HEK293T (cell line): ENCODE results near the gene PRSS2.

Experiments used
- ARNT ChIP-seq: fragments of 450-650 bp; IDR thresholded peaks from 2 replicates; pipeline ENCODE4 v1.6.1; 2017; ENCODE audit warnings: mild to moderate bottlenecking
- BHLHE40 ChIP-seq: fragments of 450-650 bp; IDR thresholded peaks from 2 replicates; pipeline ENCODE4 v1.6.1; 2016; ENCODE audit warnings: mild to moderate bottlenecking, moderate library complexity, borderline replicate concordance
- CTBP1 ChIP-seq: fragments of 450-650 bp; IDR thresholded peaks from 2 replicates; pipeline ENCODE4 v1.6.1; 2016; ENCODE audit warnings: borderline replicate concordance
- ELF4 ChIP-seq: fragments of 450-650 bp; IDR thresholded peaks from 2 replicates; pipeline ENCODE4 v1.6.1; 2017; ENCODE audit warnings: antibody characterized with exemption
- FOXA1 ChIP-seq: fragments of 450-650 bp; IDR thresholded peaks from 2 replicates; pipeline ENCODE4 v1.6.1; 2016; ENCODE audit warnings: mild to moderate bottlenecking
- FOXK2 ChIP-seq: fragments of 450-650 bp; IDR thresholded peaks from 2 replicates; pipeline ENCODE4 v1.6.1; 2016; ENCODE audit warnings: mild to moderate bottlenecking
- FOXM1 ChIP-seq: fragments of 450-650 bp; IDR thresholded peaks from 2 replicates; pipeline ENCODE4 v1.6.1; 2017; ENCODE audit warnings: mild to moderate bottlenecking, borderline replicate concordance
- L3MBTL2 ChIP-seq: fragments of 450-650 bp; conservative IDR thresholded peaks from 2 replicates; pipeline ENCODE4 v1.6.1; 2016; ENCODE audit warnings: mild to moderate bottlenecking
- LEF1 ChIP-seq: fragments of 450-650 bp; IDR thresholded peaks from 2 replicates; pipeline ENCODE4 v1.6.1; 2017; ENCODE audit warnings: mild to moderate bottlenecking, borderline replicate concordance
- NFRKB ChIP-seq: fragments of 450-650 bp; IDR thresholded peaks from 2 replicates; pipeline ENCODE4 v1.6.1; 2016; ENCODE audit warnings: mild to moderate bottlenecking, moderate library complexity
- SP1 ChIP-seq: fragments of 450-650 bp; IDR thresholded peaks from 2 replicates; pipeline ENCODE4 v1.6.1; 2017
- TARDBP ChIP-seq: fragments of 450-650 bp; IDR thresholded peaks from 2 replicates; pipeline ENCODE4 v1.6.1; 2016
- ZNF384 ChIP-seq: fragments of 450-650 bp; IDR thresholded peaks from 2 replicates; pipeline ENCODE4 v1.6.1; 2016

GRCh38 chr7:142720986-142721385, 49.8 kb upstream of the PRSS2 start:
- no peak for TF ChIP-seq FOXK2
- no peak for TF ChIP-seq BHLHE40
- no peak for TF ChIP-seq FOXA1
- no peak for TF ChIP-seq SP1
- TF ChIP-seq FOXM1 = no peak
- no peak for TF ChIP-seq ELF4
- TF ChIP-seq ARNT = no peak
- TF ChIP-seq CTBP1 = no peak
- no peak for TF ChIP-seq L3MBTL2
- no peak for TF ChIP-seq ZNF384
- TF ChIP-seq TARDBP = no peak
- no peak for TF ChIP-seq LEF1
- no peak for TF ChIP-seq NFRKB
